ENCODE data around the gene UBE2D2.
"Not testable (repeated sequence)": the region's sequence is repeated elsewhere in the genome, so short reads cannot be mapped to it uniquely, and the experiment has no call there.

Gene UBE2D2

GRCh38 chr5:139549162-139549894, 11.8 kb upstream of the UBE2D2 start:
- DNase-seq = no peak

GRCh38 chr5:139550051-139550872, 10.9 kb upstream of the UBE2D2 start:
- not testable (repeated sequence) for DNase-seq

GRCh38 chr5:139551191-139551889, 9.8 kb upstream of the UBE2D2 start:
- no peak for DNase-seq

GRCh38 chr5:139552893-139553575, 8.1 kb upstream of the UBE2D2 start:
- DNase-seq = no peak

- no peak for DNase-seq
These were observed 6.9 kb upstream of the UBE2D2 start for GRCh38 chr5:139554264-139554663.

- DNase-seq = no peak
These were observed 3.3 kb upstream of the UBE2D2 start for GRCh38 chr5:139557811-139558210.

- no peak for DNase-seq
These were observed 714 bp downstream of the UBE2D2 start for GRCh38 chr5:139561655-139562451.

- no peak for DNase-seq
These were observed 1.7 kb downstream of the UBE2D2 start for GRCh38 chr5:139562847-139563246.

- DNase-seq = no peak
These were observed 4.5 kb downstream of the UBE2D2 start for GRCh38 chr5:139565411-139566305.

GRCh38 chr5:139566611-139567010, 5.5 kb downstream of the UBE2D2 start:
- no peak for DNase-seq

GRCh38 chr5:139569270-139569955, 8.3 kb downstream of the UBE2D2 start:
- DNase-seq = no peak

GRCh38 chr5:139571543-139571942, 10.4 kb downstream of the UBE2D2 start:
- DNase-seq = no peak

- DNase-seq = no peak
These were observed 10.8 kb downstream of the UBE2D2 start for GRCh38 chr5:139571966-139572365.

GRCh38 chr5:139574641-139575312, 13.6 kb downstream of the UBE2D2 start:
- no peak for DNase-seq

- no peak for DNase-seq
These were observed 14.1 kb downstream of the UBE2D2 start for GRCh38 chr5:139575313-139575646.

GRCh38 chr5:139575751-139576150, 14.6 kb downstream of the UBE2D2 start:
- DNase-seq = no peak

- no peak for DNase-seq
These were observed 16.7 kb downstream of the UBE2D2 start for GRCh38 chr5:139577689-139578290.

- no peak for DNase-seq
These were observed 17.2 kb downstream of the UBE2D2 start for GRCh38 chr5:139578325-139578724.

- DNase-seq = not testable (repeated sequence)
These were observed 21.0 kb downstream of the UBE2D2 start for GRCh38 chr5:139582181-139582580.

GRCh38 chr5:139584137-139584536, 23.0 kb downstream of the UBE2D2 start:
- no peak for DNase-seq

Measured in SHP77 treated with DMSO at 0.1 percent for 48 hours (cell line).